ENCODE measurements around the gene TNFSF11.
A peak's percentile ranks its signal among the peaks of the same experiment; 100 is the strongest.
"Not testable (repeated sequence)": the region's sequence is repeated elsewhere in the genome, so short reads cannot be mapped to it uniquely, and the experiment has no call there.

Gene TNFSF11

DNA sequence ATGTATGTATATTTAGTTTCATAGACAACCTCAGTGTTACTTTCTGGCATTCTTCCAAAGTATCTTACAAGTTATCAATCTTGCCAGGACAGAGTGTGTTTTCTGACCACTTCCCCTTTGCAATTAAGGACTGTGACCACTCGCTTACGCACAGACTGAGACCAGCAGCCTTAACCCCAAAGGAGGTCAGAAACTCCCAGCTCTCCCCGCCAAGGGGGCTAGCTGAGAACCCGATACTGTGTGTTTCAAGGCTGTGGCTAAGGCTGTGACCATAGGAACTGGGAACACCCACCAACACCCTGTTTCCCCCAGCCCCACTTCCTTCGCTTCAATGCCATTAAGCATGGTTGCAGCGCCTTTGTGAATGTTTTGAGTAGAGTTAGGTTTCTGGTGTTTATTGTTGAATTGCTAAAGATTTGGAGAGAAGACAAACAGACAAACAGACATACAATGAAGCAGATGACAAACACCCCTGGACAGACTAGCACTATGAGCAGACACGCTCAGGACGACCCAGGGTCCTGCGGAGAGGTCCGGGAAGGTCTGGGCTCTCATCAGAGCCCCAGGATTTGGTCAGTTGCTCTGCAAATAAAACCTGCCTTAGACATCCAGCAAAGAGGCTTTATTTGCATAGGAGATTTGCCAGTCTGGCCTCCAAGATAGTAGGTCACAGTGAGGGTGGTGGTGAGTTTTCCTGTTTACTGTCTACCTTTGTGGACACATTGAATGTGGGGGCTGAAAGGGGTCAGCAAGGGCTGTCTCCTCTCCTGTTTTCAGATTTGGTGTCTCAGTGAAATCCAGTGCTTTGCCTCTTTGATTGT is 25.0 kb upstream of the TNFSF11 start:
- H3K4me1 Mint-ChIP-seq (ENCODE audit: low read depth) = peaks cover 14% of the 10 kb centered on the region
- no peaks in the 10 kb centered on the region for H3K36me3 Mint-ChIP-seq
- no peak overlapping the region for H3K27ac Mint-ChIP-seq
- peaks cover 3% of the 10 kb centered on the region for H3K27me3 Mint-ChIP-seq
- H3K4me3 Mint-ChIP-seq = no peak overlapping the region
- peaks cover 3% of the 10 kb centered on the region for H3K9me3 Mint-ChIP-seq (ENCODE audit: low read depth)

DNA sequence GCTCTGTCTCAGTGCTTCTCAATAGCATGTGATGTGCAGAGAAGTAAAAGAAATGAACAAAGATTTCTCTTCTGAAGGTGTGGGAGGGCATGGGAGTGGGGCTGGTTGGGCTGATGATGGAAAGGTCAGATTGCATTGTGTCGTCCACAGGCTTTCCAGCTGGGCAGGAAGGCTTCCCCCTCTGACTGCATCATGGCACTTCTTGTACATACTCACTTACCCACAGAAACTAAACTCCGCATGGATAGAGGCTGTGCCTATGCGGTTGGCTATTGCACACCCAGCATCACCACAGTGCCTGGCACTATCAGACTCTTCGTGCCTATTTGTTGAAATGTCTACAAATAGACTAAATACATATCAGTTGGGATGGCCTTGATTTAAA is 24.4 kb upstream of the TNFSF11 start:
- H3K4me3 Mint-ChIP-seq = no peak overlapping the region
- peaks cover 3% of the 10 kb centered on the region for H3K9me3 Mint-ChIP-seq (ENCODE audit: low read depth)
- H3K4me1 Mint-ChIP-seq (ENCODE audit: low read depth) = peaks cover 14% of the 10 kb centered on the region
- H3K27ac Mint-ChIP-seq = no peak overlapping the region
- H3K36me3 Mint-ChIP-seq = no peaks in the 10 kb centered on the region
- peaks cover 3% of the 10 kb centered on the region for H3K27me3 Mint-ChIP-seq

GRCh38 chr13:42551611-42552010 is 22.3 kb upstream of the TNFSF11 start:
- Mint-ChIP-seq H3K27me3 (peaks cover 3% of the 10 kb centered on the region), H3K27ac (no peak overlapping the region), H3K4me1 (ENCODE audit: low read depth) (peaks cover 14% of the 10 kb centered on the region), H3K9me3 (ENCODE audit: low read depth) (peaks cover 3% of the 10 kb centered on the region), H3K36me3 (no peaks in the 10 kb centered on the region), H3K4me3 (no peak overlapping the region)

DNA sequence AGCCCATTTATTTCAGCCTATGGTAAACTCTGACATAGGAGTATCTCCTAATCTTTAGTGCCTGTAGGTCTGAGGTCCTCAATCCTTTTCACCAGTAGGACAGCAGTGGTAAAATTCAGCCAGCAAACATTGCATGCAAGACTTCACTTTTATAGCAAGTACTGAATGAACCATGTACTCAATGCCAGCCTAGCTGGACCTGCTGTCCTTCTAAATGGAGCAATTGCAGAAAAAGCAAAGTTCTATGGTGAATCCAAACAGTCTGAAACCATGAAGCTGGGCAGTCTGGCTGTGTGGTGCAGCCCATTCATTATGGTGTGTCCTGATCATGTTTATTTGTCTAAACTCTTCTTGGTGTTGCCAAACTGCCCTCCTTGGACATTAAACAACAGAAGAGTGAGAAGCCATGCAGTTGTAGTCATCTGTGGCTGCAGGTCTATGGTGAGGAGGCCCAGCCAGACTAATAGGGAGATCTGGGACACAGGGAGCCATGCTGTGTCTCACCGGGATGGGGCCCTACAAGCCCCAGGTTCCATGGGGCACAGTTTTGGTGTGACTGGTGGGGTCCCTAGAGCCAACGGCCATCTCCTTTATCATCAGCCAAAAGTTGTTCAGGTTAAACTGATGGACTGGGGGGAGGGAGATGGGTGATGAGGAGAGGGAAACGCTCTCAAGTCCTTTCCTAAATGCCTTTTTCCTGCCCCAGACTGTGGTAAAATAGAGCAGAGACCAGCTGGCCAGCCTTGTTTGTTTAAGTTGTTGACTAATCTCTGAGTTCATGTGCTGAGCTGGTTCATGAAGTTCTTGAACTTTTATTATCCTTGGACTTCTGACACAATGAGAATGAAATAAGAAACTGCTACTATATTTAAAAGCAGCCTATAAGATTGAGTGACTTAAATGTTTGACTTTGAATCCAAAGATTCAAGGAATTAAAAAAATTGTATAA is 20.6 kb upstream of the TNFSF11 start:
- no peak overlapping the region for H3K4me3 Mint-ChIP-seq
- H3K9me3 Mint-ChIP-seq (ENCODE audit: low read depth) = peaks cover 3% of the 10 kb centered on the region
- H3K4me1 Mint-ChIP-seq (ENCODE audit: low read depth) = peaks cover 8% of the 10 kb centered on the region
- H3K27ac Mint-ChIP-seq = no peak overlapping the region
- no peaks in the 10 kb centered on the region for H3K36me3 Mint-ChIP-seq
- H3K27me3 Mint-ChIP-seq = peaks cover 3% of the 10 kb centered on the region

- H3K9me3 Mint-ChIP-seq (ENCODE audit: low read depth) = no peaks in the 10 kb centered on the region
- no peaks in the 10 kb centered on the region for H3K27me3 Mint-ChIP-seq
- H3K27ac Mint-ChIP-seq = no peak overlapping the region
- H3K4me3 Mint-ChIP-seq = no peak overlapping the region
- H3K4me1 Mint-ChIP-seq (ENCODE audit: low read depth) = peaks cover 8% of the 10 kb centered on the region
- H3K36me3 Mint-ChIP-seq = peaks cover 4% of the 10 kb centered on the region
Observed at GRCh38 chr13:42559057-42559456, 14.9 kb upstream of the TNFSF11 start.

DNA sequence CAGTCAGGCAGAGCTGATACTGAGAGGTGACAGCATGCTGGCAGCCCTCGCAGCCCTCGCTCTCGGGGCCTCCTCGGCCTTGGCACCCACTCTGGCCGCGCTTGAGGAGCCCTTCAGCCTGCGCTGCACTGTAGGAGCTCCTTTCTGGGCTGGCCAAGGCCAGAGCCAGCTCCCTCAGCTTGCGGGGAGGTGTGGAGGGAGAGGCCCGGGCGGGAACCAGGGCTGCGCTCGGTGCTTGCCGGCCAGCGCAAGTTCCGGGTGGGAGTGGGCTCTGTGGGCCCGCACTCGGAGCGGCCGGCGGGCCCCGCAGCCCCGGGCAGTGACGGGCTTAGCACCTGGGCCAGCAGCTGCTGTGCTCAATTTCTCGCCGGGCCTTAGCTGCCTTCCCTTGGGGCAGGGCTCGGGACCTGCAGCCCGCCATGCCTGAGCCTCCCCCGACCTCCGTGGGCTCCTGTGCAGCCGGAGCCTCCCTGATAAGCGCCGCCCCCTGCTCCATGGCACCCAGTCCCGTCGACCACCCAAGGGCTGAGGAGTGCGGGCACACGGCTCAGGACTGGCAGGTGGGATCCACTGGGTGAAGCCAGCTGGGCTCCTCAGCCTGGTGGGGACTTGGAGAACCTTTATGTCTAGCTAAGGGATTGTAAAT is 14.3 kb upstream of the TNFSF11 start:
- H3K4me3 Mint-ChIP-seq; H3K36me3 Mint-ChIP-seq; H3K27ac Mint-ChIP-seq; H3K27me3 Mint-ChIP-seq; H3K4me1 Mint-ChIP-seq (ENCODE audit: low read depth); H3K9me3 Mint-ChIP-seq (ENCODE audit: low read depth): not testable (repeated sequence)

DNA sequence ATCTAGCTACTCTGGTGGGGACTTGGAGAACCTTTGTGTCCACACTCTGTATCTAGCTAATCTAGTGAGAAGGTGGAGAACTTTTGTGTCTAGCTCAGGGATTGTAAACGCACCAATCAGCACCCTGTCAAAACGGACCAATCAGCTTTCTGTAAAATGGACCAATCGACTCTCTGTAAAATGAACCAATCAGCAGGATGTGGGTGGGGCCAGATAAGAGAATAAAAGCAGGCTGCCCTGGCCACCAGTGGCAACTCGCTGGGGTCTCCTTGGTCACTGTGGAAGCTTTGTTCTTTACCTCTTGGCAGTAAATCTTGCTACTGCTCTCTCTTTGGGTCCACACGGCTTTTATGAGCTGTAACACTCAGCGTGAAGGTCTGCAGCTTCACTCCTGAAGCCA is 13.6 kb upstream of the TNFSF11 start:
- not testable (repeated sequence) for H3K36me3 Mint-ChIP-seq; H3K4me1 Mint-ChIP-seq (ENCODE audit: low read depth); H3K4me3 Mint-ChIP-seq; H3K27ac Mint-ChIP-seq; H3K9me3 Mint-ChIP-seq (ENCODE audit: low read depth); H3K27me3 Mint-ChIP-seq

DNA sequence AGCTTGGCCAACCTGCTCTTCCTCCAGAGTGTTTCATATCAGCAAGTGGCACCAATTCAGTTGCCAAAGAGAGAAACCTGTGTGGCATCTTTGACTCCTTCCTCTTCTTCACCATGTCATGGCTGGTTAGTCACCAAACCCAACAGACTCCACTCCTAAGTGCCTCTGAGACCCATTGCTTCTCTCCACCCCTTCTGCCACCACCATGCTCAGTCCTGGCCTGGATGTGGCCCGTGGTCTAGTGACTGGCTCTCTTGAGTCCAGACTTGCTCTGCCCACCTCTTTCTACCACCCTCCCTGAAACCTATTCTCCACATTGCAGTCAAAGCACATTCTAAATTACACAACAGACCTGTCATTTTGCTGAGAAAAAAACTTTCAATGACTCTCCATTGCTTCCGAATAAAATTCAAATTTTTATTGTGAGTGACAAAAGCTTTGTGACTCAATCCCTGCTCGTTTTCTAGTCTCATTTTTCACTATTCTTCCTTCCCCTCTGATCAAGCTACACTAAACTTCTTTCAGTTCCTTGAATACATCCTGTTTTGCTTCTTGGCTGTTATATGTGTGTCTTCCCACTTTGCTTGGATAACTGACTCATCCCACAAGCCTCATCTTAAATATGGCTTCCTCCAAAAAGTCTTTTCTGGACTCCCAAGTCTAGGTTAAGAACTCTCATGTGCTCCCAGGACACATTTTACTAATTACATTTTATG is 12.0 kb upstream of the TNFSF11 start:
- Mint-ChIP-seq H3K4me3 (no peak overlapping the region), H3K4me1 (ENCODE audit: low read depth) (peaks cover 8% of the 10 kb centered on the region), H3K27ac (peak overlapping the region; percentile 75), H3K27me3 (no peaks in the 10 kb centered on the region), H3K36me3 (peaks cover 4% of the 10 kb centered on the region), H3K9me3 (ENCODE audit: low read depth) (no peaks in the 10 kb centered on the region)

- H3K36me3 Mint-ChIP-seq = no peaks in the 10 kb centered on the region
- H3K4me1 Mint-ChIP-seq (ENCODE audit: low read depth) = no peaks in the 10 kb centered on the region
Observed at GRCh38 chr13:42567906-42568305, 6.0 kb upstream of the TNFSF11 start.

DNA sequence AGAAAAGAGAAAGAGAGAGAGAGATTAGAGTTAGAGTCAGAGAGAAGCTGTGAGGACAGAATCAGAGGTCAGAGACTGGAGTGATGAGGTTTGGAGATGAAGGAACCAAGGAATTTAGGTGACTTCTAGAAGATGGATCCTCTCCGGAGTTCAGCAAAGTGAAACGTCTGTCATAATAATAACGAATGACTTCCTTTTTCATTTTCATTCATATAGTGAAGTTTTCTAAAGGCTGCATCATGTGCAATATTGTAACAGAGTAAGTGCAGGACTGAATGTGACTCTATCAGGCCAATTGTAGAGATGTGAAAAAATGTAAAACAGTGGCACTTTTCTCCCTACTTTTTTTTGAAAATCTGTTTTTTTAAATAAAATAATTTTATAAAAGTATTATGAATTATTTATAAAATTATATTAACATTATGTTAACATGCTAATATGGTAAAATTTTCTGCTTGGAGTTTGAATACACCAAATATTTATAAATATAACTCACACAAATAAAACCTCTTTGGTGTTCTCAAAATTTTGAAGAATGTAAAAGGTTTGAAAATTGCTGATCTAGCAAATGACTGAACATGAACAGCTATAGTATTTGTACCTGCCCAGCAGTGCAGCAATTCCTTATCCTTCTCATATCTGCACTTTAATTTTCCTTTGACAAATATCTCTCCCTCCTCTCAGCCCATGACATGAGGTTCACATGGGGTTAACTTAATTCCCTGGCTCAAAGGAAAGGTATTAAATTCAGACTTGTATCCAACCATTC is 4.2 kb upstream of the TNFSF11 start:
- Mint-ChIP-seq H3K27me3 (no peaks in the 10 kb centered on the region), H3K36me3 (no peaks in the 10 kb centered on the region), H3K27ac (no peak overlapping the region), H3K4me1 (ENCODE audit: low read depth) (peaks cover 8% of the 10 kb centered on the region), H3K9me3 (ENCODE audit: low read depth) (no peaks in the 10 kb centered on the region), H3K4me3 (no peak overlapping the region)

More at GRCh38 chr13:42567906-42568305, 6.0 kb upstream of the TNFSF11 start:
- no peaks in the 10 kb centered on the region for H3K9me3 Mint-ChIP-seq (ENCODE audit: low read depth)
- no peak overlapping the region for H3K4me3 Mint-ChIP-seq
- H3K27me3 Mint-ChIP-seq = no peaks in the 10 kb centered on the region
- no peak overlapping the region for H3K27ac Mint-ChIP-seq

DNA sequence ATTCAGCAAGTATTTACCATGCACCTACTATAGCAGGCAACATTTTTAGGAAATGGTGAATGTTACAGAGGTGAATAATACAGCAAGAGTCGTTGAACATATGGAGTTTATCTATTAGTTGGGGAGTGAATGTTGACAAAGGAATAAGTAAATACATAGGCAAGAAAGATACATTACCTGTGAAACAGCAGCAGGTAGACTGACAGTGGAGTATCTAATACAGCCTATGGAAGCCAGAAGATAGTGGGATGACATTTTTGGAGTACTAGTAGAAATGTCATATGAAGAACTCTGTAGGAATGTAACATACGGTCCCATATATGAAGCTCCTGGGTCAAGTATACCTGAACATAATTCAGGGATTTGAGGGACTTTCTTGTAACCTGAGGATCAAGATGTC is 2.1 kb upstream of the TNFSF11 start:
- Mint-ChIP-seq H3K4me1 (ENCODE audit: low read depth) (peaks cover 28% of the 10 kb centered on the region), H3K4me3 (no peak overlapping the region), H3K27ac (no peak overlapping the region), H3K36me3 (no peaks in the 10 kb centered on the region), H3K9me3 (ENCODE audit: low read depth) (no peaks in the 10 kb centered on the region), H3K27me3 (no peaks in the 10 kb centered on the region)

DNA sequence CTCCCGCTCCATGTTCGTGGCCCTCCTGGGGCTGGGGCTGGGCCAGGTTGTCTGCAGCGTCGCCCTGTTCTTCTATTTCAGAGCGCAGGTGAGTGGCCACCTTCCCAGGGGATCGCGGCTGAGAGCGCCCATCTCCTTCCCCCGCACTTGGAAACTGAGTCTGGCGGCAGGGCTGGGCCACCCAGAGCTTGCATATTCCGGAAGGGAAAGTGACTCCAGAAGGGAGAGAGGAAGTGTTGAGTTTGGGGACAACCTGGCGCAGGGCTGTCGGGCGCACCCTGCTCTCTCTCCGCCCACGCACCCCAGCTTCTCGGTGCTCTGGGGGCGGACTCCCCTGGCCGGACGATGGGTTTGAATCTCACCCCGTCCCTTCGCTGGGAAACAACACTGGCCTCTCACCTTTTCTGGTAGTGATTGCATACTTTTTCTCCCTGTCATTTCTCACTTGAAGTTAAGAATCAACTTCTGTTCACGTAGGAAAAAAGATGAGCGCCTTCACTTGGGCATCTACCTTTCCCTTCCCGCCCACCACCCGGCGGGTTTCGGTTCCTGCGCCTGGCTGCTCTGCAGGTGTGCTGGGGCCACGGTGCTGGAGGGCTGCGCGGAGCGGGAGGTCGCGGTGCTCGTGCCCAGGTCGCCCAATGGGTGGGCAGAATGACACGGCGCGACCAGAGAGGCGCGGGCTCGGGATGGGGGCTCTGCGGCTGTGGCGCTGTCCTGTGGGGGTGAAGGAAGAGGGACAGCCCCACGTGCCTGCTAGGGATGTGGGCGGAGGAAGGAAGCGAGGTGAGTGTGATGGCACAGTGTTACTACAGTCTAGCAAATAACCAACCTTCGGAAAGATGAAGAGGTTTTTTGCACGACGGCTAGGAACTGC is 721 bp downstream of the TNFSF11 start:
- H3K9me3 Mint-ChIP-seq (ENCODE audit: low read depth) = no peaks in the 10 kb centered on the region
- H3K4me3 Mint-ChIP-seq = peak overlapping the region; percentile 84
- H3K4me1 Mint-ChIP-seq (ENCODE audit: low read depth) = peaks cover 31% of the 10 kb centered on the region
- H3K36me3 Mint-ChIP-seq = no peaks in the 10 kb centered on the region
- peaks cover 2% of the 10 kb centered on the region for H3K27me3 Mint-ChIP-seq
- peak overlapping the region; percentile 65 for H3K27ac Mint-ChIP-seq

- no peaks in the 10 kb centered on the region for H3K9me3 Mint-ChIP-seq (ENCODE audit: low read depth)
- H3K36me3 Mint-ChIP-seq = peaks cover 4% of the 10 kb centered on the region
- peaks cover 31% of the 10 kb centered on the region for H3K4me1 Mint-ChIP-seq (ENCODE audit: low read depth)
- H3K27me3 Mint-ChIP-seq = peaks cover 6% of the 10 kb centered on the region
- peak overlapping the region; percentile 84 for H3K4me3 Mint-ChIP-seq
- peak overlapping the region; percentile 64 for H3K27ac Mint-ChIP-seq
Observed at GRCh38 chr13:42575938-42576337, 2.0 kb downstream of the TNFSF11 start.

Measured in activated naive CD8-positive, alpha-beta T cell (primary cell).